Astrocyte (in vitro differentiated cells and primary cell): ENCODE results near the gene ALK.

Experiments
- CTCF ChIP-seq: IDR thresholded peaks from 2 replicates; pipeline ENCODE4 v1.5.1; 2011; ENCODE audit warnings: low read depth, mild to moderate bottlenecking, inconsistent platforms, low read length, moderate library complexity; ENCODE audit not compliant: insufficient read depth
- EZH2 ChIP-seq: IDR thresholded peaks from 2 replicates; pipeline ENCODE4 v1.6.1; 2012; ENCODE audit warnings: mild to moderate bottlenecking, low read length, inconsistent platforms; ENCODE audit not compliant: insufficient read depth

DNA sequence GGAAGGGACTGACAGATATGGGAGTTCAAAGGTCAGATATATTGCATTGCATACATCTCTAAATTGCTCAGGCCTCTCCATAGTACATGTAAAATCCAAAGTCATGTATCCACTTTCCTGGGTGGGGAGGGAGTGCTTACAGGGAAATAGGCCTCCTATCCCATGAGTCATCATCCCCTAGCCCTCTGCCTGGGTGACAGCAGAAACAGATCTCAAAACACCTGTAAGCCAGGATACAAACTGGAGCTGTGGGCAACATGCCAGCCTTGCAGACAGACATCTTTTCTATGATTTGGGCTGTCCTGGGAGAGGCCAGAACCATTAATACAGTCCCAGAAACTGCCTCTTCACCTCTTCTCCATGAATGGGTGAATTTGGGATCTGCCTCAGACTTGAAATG, 4.8 kb downstream of the ALK start:
- TF ChIP-seq CTCF (no peak), EZH2 (no peak)
